Mucosa of stomach (tissue), 1 donor: ENCODE results near the gene NCCRP1.

Experiments
- H3K27me3 ChIP-seq: one replicate; pipeline ENCODE4 v1.7.0; 2013; ENCODE audit warnings: mild to moderate bottlenecking, low read length; ENCODE audit not compliant: control insufficient read depth, insufficient read depth
- H3K36me3 ChIP-seq: one replicate; pipeline ENCODE4 v1.7.0; 2013; ENCODE audit warnings: low read length; ENCODE audit not compliant: control insufficient read depth, insufficient read depth
- H3K4me1 ChIP-seq: one replicate; pipeline ENCODE4 v1.7.0; 2013; ENCODE audit warnings: mild to moderate bottlenecking, low read length; ENCODE audit not compliant: control insufficient read depth, insufficient read depth
- H3K4me3 ChIP-seq: one replicate; pipeline ENCODE4 v1.7.0; 2013; ENCODE audit warnings: low read length
- H3K9ac ChIP-seq: one replicate; pipeline ENCODE4 v1.7.0; 2013; ENCODE audit warnings: mild to moderate bottlenecking, low read length, moderate library complexity
- H3K9me3 ChIP-seq: one replicate; pipeline ENCODE4 v1.7.0; 2013; ENCODE audit warnings: mild to moderate bottlenecking, low read length, moderate library complexity; ENCODE audit not compliant: control insufficient read depth
- donor health status: Pancreatic carcinoma.

NCCRP1 gene

GRCh38 chr19:39177110-39177699, 19.6 kb upstream of the NCCRP1 start:
- H3K9me3 ChIP-seq, result no peaks in the 10 kb centered on the region
- no peaks in the 10 kb centered on the region for H3K4me1 ChIP-seq
- no peaks in the 10 kb centered on the region for H3K36me3 ChIP-seq
- no peak overlapping the region for H3K4me3 ChIP-seq
- no peak overlapping the region for H3K9ac ChIP-seq
- no peaks in the 10 kb centered on the region for H3K27me3 ChIP-seq

GRCh38 chr19:39177736-39178135, 19.0 kb upstream of the NCCRP1 start:
- Histone ChIP-seq H3K4me1 (no peaks in the 10 kb centered on the region), H3K9ac (no peak overlapping the region), H3K36me3 (no peaks in the 10 kb centered on the region), H3K9me3 (no peaks in the 10 kb centered on the region), H3K4me3 (no peak overlapping the region), H3K27me3 (no peaks in the 10 kb centered on the region)

- Histone ChIP-seq H3K9me3 (no peaks in the 10 kb centered on the region), H3K4me1 (no peaks in the 10 kb centered on the region), H3K27me3 (no peaks in the 10 kb centered on the region), H3K36me3 (no peaks in the 10 kb centered on the region), H3K4me3 (no peak overlapping the region), H3K9ac (no peak overlapping the region)
These were observed 18.3 kb upstream of the NCCRP1 start for GRCh38 chr19:39178296-39179006.

- Histone ChIP-seq H3K4me3 (no peak overlapping the region), H3K36me3 (no peaks in the 10 kb centered on the region), H3K9ac (no peak overlapping the region), H3K9me3 (no peaks in the 10 kb centered on the region), H3K27me3 (no peaks in the 10 kb centered on the region), H3K4me1 (no peaks in the 10 kb centered on the region)
These were observed 17.0 kb upstream of the NCCRP1 start for GRCh38 chr19:39179754-39180153.

GRCh38 chr19:39180749-39181148, 16.0 kb upstream of the NCCRP1 start:
- Histone ChIP-seq H3K4me1 (no peaks in the 10 kb centered on the region), H3K27me3 (no peaks in the 10 kb centered on the region), H3K4me3 (no peak overlapping the region), H3K9ac (no peak overlapping the region), H3K36me3 (no peaks in the 10 kb centered on the region), H3K9me3 (no peaks in the 10 kb centered on the region)

- Histone ChIP-seq H3K4me3 (no peak overlapping the region), H3K27me3 (no peaks in the 10 kb centered on the region), H3K4me1 (no peaks in the 10 kb centered on the region), H3K9ac (no peak overlapping the region), H3K9me3 (no peaks in the 10 kb centered on the region), H3K36me3 (no peaks in the 10 kb centered on the region)
These were observed 15.1 kb upstream of the NCCRP1 start for GRCh38 chr19:39181500-39182173.

- no peaks in the 10 kb centered on the region for H3K36me3 ChIP-seq
- H3K4me3 ChIP-seq, result no peak overlapping the region
- H3K4me1 ChIP-seq, result no peaks in the 10 kb centered on the region
- H3K9ac ChIP-seq, result no peak overlapping the region
- H3K9me3 ChIP-seq, result no peaks in the 10 kb centered on the region
- H3K27me3 ChIP-seq, result no peaks in the 10 kb centered on the region
These were observed 14.6 kb upstream of the NCCRP1 start for GRCh38 chr19:39182174-39182505.

- no peaks in the 10 kb centered on the region for H3K4me1 ChIP-seq
- peaks cover 7% of the 10 kb centered on the region for H3K27me3 ChIP-seq
- no peak overlapping the region for H3K4me3 ChIP-seq
- no peaks in the 10 kb centered on the region for H3K36me3 ChIP-seq
- H3K9me3 ChIP-seq, result no peaks in the 10 kb centered on the region
- H3K9ac ChIP-seq, result no peak overlapping the region
These were observed 13.7 kb upstream of the NCCRP1 start for GRCh38 chr19:39183104-39183503.

- H3K4me3 ChIP-seq, result no peak overlapping the region
- H3K4me1 ChIP-seq, result no peaks in the 10 kb centered on the region
- peaks cover 7% of the 10 kb centered on the region for H3K27me3 ChIP-seq
- no peaks in the 10 kb centered on the region for H3K36me3 ChIP-seq
- no peak overlapping the region for H3K9ac ChIP-seq
- no peaks in the 10 kb centered on the region for H3K9me3 ChIP-seq
These were observed 10.4 kb upstream of the NCCRP1 start for GRCh38 chr19:39186391-39186790.

GRCh38 chr19:39187552-39187943, 9.2 kb upstream of the NCCRP1 start:
- no peaks in the 10 kb centered on the region for H3K36me3 ChIP-seq
- H3K9ac ChIP-seq, result no peak overlapping the region

GRCh38 chr19:39188960-39189359, 7.8 kb upstream of the NCCRP1 start:
- no peaks in the 10 kb centered on the region for H3K4me1 ChIP-seq
- H3K27me3 ChIP-seq, result peaks cover 7% of the 10 kb centered on the region
- no peaks in the 10 kb centered on the region for H3K9me3 ChIP-seq
- no peak overlapping the region for H3K9ac ChIP-seq
- no peaks in the 10 kb centered on the region for H3K36me3 ChIP-seq
- H3K4me3 ChIP-seq, result no peak overlapping the region

More at GRCh38 chr19:39187552-39187943, 9.2 kb upstream of the NCCRP1 start:
- Histone ChIP-seq H3K4me3 (no peak overlapping the region), H3K4me1 (no peaks in the 10 kb centered on the region), H3K27me3 (peaks cover 7% of the 10 kb centered on the region), H3K9me3 (no peaks in the 10 kb centered on the region)

- Histone ChIP-seq H3K9ac (no peak overlapping the region), H3K4me3 (no peak overlapping the region), H3K9me3 (no peaks in the 10 kb centered on the region), H3K36me3 (no peaks in the 10 kb centered on the region), H3K4me1 (peaks cover 3% of the 10 kb centered on the region), H3K27me3 (peaks cover 16% of the 10 kb centered on the region)
These were observed 6.0 kb upstream of the NCCRP1 start for GRCh38 chr19:39190768-39191167.
